Ishikawa (cell line): Measurements from ENCODE around the gene ILDR1.

Experiments used
- CEBPB ChIP-seq: IDR thresholded peaks from 2 replicates; pipeline ENCODE4 v1.6.1; 2012
- CREB1 ChIP-seq: IDR thresholded peaks from 2 replicates; pipeline ENCODE4 v1.6.1; 2012; ENCODE audit warnings: low read depth
- EGR1 ChIP-seq: IDR thresholded peaks from 2 replicates; pipeline ENCODE4 v1.6.1; 2012
- EP300 ChIP-seq: IDR thresholded peaks from 2 replicates; pipeline ENCODE4 v1.6.1; 2012; ENCODE audit warnings: borderline replicate concordance
- FOXM1 ChIP-seq: IDR thresholded peaks from 2 replicates; pipeline ENCODE4 v1.6.1; 2012; ENCODE audit warnings: low read depth, borderline replicate concordance
- NFIC ChIP-seq: IDR thresholded peaks from 2 replicates; pipeline ENCODE4 v1.6.1; 2012
- RAD21 ChIP-seq: IDR thresholded peaks from 2 replicates; pipeline ENCODE4 v1.6.1; 2012; ENCODE audit warnings: low read depth
- REST ChIP-seq: IDR thresholded peaks from 2 replicates; pipeline ENCODE4 v1.6.1; 2012; ENCODE audit warnings: low read depth, mild to moderate bottlenecking
- TAF1 ChIP-seq: IDR thresholded peaks from 2 replicates; pipeline ENCODE4 v1.6.1; 2012; ENCODE audit warnings: low read depth, mild to moderate bottlenecking
- TCF12 ChIP-seq: IDR thresholded peaks from 2 replicates; pipeline ENCODE4 v1.6.1; 2012; ENCODE audit warnings: low read depth
- TEAD4 ChIP-seq: IDR thresholded peaks from 2 replicates; pipeline ENCODE4 v1.6.1; 2012
- YY1 ChIP-seq: IDR thresholded peaks from 2 replicates; pipeline ENCODE4 v1.6.1; 2012; ENCODE audit warnings: low read depth
- ZBTB7A ChIP-seq: IDR thresholded peaks from 2 replicates; pipeline ENCODE4 v1.6.1; 2012; ENCODE audit warnings: low read depth
- TF ChIP-seq, protein P1 (sequence below): IDR thresholded peaks from 2 replicates; pipeline ENCODE4 v1.6.1; 2012
- TF ChIP-seq, protein P2 (sequence below): IDR thresholded peaks from 2 replicates; pipeline ENCODE4 v1.6.1; 2012

Gene ILDR1

GRCh38 chr3:122032531-122032930 is 10.5 kb upstream of the ILDR1 start:
- TF ChIP-seq FOXM1, result no peak
- no peak for TF ChIP-seq REST
- TF ChIP-seq, protein P1, sequence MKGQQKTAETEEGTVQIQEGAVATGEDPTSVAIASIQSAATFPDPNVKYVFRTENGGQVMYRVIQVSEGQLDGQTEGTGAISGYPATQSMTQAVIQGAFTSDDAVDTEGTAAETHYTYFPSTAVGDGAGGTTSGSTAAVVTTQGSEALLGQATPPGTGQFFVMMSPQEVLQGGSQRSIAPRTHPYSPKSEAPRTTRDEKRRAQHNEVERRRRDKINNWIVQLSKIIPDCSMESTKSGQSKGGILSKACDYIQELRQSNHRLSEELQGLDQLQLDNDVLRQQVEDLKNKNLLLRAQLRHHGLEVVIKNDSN, result no peak
- TF ChIP-seq, protein P2, sequence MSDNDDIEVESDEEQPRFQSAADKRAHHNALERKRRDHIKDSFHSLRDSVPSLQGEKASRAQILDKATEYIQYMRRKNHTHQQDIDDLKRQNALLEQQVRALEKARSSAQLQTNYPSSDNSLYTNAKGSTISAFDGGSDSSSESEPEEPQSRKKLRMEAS, result no peak
- no peak for TF ChIP-seq YY1
- TF ChIP-seq TCF12, result no peak
- TF ChIP-seq RAD21, result no peak
- no peak for TF ChIP-seq NFIC
- TF ChIP-seq CEBPB, result no peak
- no peak for TF ChIP-seq EP300
- TF ChIP-seq EGR1, result no peak
- TF ChIP-seq ZBTB7A, result no peak
- TF ChIP-seq TAF1, result no peak
- TF ChIP-seq TEAD4, result no peak
- TF ChIP-seq CREB1, result no peak

GRCh38 chr3:122031123-122031468 is 9.0 kb upstream of the ILDR1 start:
- TF ChIP-seq EGR1 (no peak), EP300 (no peak), CEBPB (no peak), ZBTB7A (no peak), NFIC (no peak), REST (no peak), TCF12 (no peak), RAD21 (no peak), CREB1 (no peak), TAF1 (no peak), FOXM1 (no peak)
- TF ChIP-seq, protein P2, result no peak

DNA sequence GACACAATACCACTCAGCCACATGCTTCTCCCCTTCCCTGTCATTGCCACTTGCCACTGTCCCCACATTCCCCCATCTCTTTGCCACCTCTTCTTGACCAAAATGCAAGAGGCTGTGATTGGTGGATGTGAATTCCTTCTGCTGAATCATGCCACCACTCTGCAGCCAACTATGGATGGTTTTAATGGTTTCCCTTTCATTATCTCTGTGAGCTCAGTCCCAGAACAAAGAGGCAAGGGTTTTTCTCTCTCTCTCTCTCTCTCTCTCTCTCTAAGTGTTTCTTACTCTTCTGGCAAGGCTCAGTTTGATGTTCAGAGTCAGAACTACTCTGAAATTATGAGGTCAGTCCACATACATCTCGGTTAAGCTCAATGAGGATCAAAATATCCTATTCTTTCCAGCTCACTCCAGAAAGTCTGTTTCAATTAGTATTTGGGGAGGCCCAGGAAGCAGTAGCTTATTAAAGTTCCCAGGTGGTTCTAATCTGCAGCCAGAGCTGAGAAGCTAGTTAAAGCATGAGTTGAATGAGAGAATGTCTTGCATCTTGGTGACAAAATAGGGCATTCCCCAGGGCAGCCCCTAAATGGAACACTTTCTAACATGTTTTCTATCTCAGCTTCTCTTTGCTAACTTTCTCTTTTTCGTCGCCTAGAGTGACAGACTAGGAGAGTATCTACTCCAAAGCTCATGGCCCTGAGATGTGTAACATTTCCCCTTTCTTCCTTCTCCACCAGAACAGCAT is 8.5 kb upstream of the ILDR1 start:
- TF ChIP-seq, protein P2, result no peak
- TF ChIP-seq RAD21, result no peak
- TF ChIP-seq TAF1, result no peak
- no peak for TF ChIP-seq YY1
- TF ChIP-seq, protein P1, result no peak
- TF ChIP-seq FOXM1, result no peak
- no peak for TF ChIP-seq NFIC
- TF ChIP-seq ZBTB7A, result no peak
- no peak for TF ChIP-seq EP300
- TF ChIP-seq CEBPB, result no peak
- no peak for TF ChIP-seq CREB1
- no peak for TF ChIP-seq REST
- no peak for TF ChIP-seq EGR1
- no peak for TF ChIP-seq TCF12

- no peak for TF ChIP-seq EP300
- no peak for TF ChIP-seq TEAD4
- no peak for TF ChIP-seq CREB1
- TF ChIP-seq, protein P1, result no peak
- TF ChIP-seq REST, result no peak
- TF ChIP-seq RAD21, result no peak
- no peak for TF ChIP-seq CEBPB
- no peak for TF ChIP-seq TAF1
- no peak for TF ChIP-seq ZBTB7A
- no peak for TF ChIP-seq NFIC
- TF ChIP-seq, protein P2, result no peak
- no peak for TF ChIP-seq TCF12
- no peak for TF ChIP-seq EGR1
- no peak for TF ChIP-seq YY1
Measured at GRCh38 chr3:122025296-122025695, 3.2 kb upstream of the ILDR1 start.
